T1000 (cell line): ENCODE data around the gene GPR89A.
A peak's percentile ranks its signal among the peaks of the same experiment; 100 is the strongest.
"Not testable (repeated sequence)": the region's sequence is repeated elsewhere in the genome, so short reads cannot be mapped to it uniquely, and the experiment has no call there.

Experiments
- DNase-seq: peaks from one replicate; lab custom pipeline; 2025; ENCODE audit warnings: mixed read lengths; lab: John Stamatoyannopoulos, UW

The GPR89A gene

DNA sequence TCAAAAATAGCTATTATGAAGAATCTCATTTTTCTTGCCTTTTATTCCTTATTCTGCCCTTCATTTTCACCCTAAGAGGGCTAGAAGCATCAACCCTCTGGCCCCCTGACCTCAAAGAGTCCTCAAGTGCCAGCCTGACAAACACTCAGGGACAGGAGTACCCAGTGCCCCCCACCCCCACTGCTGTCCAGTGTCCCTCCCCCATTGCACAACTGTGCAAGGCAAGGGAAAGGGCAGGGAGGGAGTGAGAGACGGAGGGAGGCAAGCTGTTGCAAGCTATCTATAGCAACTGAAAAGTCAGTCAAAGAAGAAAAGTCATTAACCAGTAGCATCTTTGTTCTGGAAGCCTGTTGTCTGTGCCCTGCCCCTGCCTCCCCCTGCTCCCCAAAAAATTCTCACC is 78.3 kb downstream of the GPR89A start:
- not testable (repeated sequence) for DNase-seq

GRCh38 chr1:145688328-145688727 is 80.5 kb downstream of the GPR89A start:
- DNase-seq = no peak

DNA sequence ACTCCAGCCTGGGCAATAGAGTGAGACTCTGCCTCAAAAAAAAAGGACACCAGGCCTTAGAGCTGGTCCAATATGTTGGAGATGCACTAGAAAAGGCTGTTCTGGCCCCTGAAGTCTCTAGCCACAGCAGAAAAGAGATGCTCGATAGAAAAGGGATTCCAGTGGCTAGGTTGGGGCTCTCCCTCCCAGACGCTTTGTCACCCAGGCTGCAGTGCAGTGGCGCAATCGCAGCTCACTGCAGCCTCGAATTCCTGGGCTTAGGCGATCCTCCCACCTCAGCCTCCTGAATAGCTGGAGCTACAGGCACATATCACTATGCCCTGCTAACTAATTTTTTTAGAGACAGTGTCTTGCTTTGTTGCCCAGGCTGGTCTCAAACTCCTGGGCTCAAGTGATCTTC is 81.1 kb downstream of the GPR89A start:
- no peak for DNase-seq

GRCh38 chr1:145689922-145690321 is 82.1 kb downstream of the GPR89A start:
- DNase-seq = no peak

GRCh38 chr1:145690587-145691558 is 83.1 kb downstream of the GPR89A start:
- no peak for DNase-seq

DNA sequence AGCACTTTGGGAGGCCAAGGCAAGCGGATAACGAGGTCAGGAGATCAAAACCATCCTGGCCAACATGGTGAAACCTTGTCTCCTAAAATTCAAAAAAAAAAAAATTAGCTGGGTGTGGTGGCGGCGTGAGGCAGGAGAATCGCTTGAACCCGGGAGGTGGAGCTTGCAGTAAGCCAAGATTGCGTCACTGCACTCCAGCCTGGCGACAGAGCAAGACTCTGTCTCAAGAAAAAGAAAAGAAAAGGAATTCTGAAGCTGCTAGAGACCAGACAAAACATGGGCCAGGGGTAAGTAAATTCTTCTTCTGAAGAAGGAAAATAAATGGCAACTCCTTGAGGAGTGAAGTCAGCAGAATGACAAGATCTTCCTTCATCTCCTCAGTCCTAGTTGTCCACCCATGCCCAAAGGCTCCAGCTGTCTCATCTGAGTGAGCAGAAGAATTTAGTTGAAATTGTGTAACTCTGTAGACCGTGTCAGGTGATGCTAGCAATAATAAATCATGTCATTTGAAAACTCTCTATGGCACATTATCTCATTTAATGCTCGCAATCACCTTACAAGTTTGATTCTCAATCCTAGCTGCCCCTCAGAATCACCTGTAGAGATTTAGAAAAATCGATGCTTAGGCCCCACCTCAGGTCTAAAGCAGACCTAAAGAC is 85.1 kb downstream of the GPR89A start:
- no peak for DNase-seq

- DNase-seq = no peak
These were observed 88.2 kb downstream of the GPR89A start for GRCh38 chr1:145695821-145696629.

DNA sequence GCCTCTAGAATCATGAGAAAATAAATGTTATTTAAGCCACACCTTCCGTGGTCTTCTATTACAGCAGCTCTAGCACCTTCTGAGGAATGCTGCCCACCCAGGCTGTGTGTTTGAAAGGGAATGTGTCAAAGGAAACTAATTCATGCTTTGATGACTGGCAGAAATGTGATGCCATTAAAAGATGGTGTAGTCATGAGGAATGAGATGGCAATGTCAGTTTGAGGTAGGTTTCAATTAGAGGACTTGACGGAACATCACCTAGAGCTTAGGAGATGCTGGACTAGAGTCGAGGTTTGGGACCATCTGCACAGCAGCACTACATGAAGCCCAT is 88.8 kb downstream of the GPR89A start:
- no peak for DNase-seq

DNA sequence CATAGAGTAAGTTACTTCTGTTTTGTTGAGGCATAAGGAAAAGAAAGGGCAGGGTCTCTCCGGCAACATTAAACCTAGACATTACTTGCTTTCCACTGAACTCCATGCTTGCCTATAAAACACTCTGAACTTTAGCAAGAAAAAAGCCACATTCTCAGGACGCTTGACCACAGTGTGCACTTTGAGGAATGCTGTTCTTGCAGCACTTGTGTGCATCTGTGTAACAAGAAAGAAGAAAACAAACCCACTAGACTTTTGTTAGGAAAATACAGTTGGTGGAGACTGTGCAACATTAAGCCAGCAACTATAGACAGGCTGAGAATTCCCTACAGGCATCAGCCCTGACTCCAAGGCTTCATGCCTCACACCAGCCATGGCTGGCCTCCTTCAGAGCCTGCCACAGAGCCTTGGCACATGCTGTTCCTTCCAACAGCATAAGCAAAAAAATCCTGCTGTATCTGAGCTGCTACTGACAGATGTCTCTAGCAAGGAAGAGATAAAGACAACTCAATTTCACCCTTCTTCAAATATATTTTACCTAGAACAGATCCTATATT is 93.6 kb downstream of the GPR89A start:
- no peak for DNase-seq

DNA sequence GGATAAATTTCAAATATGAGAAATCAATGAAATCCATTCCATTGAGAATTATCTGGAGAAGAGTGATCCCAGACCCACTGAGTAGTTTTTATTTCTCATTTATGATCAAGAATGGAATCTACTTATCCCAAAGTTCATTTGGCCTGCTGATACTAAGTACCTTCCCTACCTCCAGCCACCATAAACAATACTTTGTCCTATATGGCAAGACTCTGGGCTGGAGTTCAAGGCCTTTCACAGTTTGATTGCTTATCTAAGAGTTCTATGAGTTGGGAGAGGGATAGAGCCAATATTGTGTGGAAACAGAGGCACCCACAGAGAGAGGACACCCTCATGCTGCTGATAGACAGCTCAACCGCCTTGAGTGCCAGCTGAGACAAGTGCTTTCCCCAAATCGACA is 94.3 kb downstream of the GPR89A start:
- no peak for DNase-seq

- no peak for DNase-seq
These were observed 95.0 kb downstream of the GPR89A start for GRCh38 chr1:145702826-145703225.

DNA sequence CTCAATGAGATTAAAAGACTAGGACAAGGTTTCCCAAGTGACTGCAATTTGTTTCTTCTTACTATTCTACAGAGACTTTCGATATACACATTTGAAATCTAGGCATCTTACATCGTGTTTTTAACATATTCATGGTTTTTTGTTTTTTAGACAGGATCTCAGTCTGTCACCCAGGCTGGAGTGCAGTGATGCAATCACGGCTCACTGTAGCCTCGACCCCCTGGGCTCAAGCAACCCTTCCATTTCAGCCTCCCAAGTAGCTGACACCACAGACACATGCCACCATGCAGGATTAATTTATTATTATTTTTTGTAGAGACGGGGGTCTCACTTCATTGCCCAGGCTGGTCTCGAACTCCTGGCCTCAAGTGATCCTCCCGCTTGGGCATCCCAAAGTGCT is 97.8 kb downstream of the GPR89A start:
- DNase-seq = no peak

DNA sequence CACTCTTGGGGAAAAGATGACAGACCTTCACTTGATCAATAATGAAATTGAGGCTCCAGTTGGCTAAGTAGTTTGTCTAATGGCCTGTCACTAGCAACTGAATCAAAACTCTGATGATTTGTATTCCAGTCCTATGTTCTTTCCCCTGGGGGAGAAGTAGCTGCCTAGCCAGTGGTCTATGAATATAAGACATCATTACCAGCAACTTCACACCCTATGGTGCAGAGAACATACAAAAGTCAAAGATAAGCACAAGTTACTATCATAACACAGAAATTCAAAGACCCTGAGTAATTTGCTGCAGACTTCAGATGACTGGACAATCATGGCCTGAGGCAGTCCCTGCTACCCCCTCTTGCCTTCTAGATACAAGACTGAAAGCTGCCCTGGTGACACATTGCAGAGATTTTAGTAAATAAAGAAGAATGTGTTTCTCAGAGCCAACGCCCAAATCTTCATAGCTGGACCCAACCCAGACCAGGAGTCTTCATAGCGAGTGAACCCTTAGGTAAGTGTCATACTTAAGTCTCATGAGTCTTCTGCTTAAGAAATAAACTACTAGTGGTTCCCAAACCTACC is 98.4 kb downstream of the GPR89A start:
- DNase-seq = peak; percentile 76

- no peak for DNase-seq
These were observed 99.5 kb downstream of the GPR89A start, which contains the start of gene PDZK1 for GRCh38 chr1:145707183-145707867. Gene PDZK1, minus strand, starts transcription at chr1:145707368. Its CDS starts 19,347 bp downstream, at chr1:145688021.

DNA sequence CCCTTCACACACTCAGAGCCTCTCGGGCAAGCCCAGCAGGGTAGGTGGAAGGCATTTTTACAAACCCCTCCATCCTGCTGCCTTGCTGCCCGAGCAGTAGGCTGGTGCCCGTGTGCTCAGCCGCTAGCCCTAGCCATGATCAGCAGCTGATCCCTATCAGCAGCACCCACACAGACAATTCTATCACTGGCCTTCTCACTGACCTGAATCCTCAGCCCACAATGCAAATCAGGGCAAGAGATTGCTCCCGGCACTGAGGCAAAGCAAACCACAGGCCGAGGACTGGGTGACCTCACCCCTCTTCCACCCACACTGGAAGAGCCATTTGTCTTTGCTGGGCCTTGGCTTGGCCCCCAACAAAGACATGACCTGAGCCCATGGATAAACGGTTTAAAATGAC is 100.3 kb downstream of the GPR89A start:
- DNase-seq = no peak

DNA sequence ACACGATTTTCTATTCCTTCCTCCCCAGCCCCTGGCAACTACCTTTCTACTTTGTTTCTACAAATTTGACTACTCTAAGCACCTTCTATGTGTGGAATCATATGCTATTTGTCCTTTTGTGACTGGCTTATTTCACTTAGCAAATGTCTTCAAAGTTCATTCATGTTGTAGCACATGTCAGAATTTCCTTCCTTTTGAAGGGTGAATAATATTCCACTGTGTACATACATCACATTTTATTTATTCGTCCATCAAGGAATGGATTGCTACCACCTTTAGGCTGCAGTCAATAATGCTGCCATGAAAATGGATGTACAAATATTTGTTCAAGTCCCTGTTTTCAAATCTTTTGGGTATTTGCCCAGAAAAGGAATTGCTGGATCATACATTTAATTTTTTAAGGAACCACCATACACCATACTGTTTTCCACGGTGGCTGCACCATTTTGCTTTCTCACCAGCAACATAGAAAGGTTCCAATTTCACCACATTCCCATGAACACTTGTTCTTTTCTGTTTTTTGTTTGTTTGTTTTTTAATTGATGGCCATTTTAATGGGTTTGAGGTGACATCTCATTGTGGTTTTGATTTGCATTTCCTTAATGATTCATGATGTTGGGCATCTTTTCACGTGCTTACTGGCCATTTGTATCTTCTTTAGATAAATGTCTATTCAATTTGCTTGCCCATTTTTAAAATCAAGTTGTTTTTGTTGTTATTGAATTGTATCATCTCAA is 102.7 kb downstream of the GPR89A start:
- no peak for DNase-seq

GRCh38 chr1:145711213-145711651 is 103.4 kb downstream of the GPR89A start:
- DNase-seq = no peak

- DNase-seq = no peak
These were observed 106.8 kb downstream of the GPR89A start for GRCh38 chr1:145714524-145715111.

DNA sequence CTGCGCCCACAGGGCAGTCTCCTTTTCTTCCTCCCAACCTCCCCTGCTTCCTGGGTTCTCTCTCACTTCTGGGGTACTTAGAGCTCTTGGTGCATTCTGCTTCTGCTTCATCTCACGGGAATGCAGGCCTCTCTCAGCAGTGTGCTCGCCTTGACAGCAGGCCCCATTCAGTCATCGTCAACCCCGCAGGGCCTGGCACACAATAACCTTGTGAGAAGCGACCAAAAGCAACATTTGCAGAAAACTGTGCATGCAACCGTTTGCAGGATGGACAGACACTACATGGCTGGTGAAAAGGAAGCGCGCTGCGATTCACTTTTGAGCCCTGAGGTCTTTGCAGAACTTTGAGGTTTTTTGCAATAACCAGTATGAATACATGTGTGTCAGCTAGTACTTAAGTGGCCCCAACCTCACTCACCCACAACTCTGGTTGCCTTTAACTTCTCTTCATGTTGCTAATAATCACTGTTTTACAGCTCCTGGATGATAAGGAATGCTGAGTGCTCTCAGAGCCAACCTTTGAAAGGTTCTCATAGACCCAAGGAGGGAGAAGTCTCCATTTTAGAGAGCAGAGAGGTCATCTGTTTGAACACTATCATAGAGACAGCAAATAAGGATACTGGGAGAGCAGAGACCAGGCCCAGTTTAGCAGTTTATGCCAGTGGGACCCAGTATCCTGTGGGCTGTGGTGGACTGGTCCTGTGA is 109.0 kb downstream of the GPR89A start:
- no peak for DNase-seq
